Urothelium cell line (cell line): Measurements from ENCODE around the gene LMX1A.
A peak's percentile ranks its signal among the peaks of the same experiment; 100 is the strongest.

Source experiments
- DNase-seq: peaks from one replicate; pipeline ENCODE4 v3.0.0; 2011; ENCODE audit warnings: low spot score, mixed read lengths
- FAIRE-seq: peaks from 2 replicates; lab custom pipeline; 2011; peaks lifted over from hg19 to GRCh38; lab: Jason Lieb, UNC

The LMX1A gene

DNA sequence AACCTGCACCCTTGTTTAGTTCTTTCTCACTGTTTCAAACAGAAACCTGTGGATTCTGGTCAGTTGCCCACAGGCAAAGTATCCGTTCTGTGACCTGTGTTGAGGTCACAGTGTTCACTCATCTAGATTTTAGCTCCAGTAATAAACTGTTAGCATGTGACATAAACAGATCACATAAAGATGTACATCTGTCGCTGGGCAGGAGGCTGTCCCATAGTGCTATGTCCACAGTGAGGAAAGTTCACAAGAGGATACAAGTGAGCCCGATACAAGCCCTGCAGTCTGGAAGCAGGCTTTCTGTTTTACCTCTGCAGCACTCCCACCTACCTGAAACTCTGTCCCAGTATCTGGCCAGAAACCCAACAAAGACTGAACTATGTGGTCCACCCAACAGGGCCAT lies 28.4 kb downstream of the LMX1A start:
- FAIRE-seq = no peak
- no peak for DNase-seq

- FAIRE-seq = no peak
- no peak for DNase-seq
Measured at GRCh38 chr1:165327538-165327937, 29.0 kb downstream of the LMX1A start.

GRCh38 chr1:165325460-165326203 lies 30.9 kb downstream of the LMX1A start:
- no peak for FAIRE-seq
- DNase-seq = no peak

- DNase-seq (no peak), FAIRE-seq (no peak)
Measured at GRCh38 chr1:165324050-165324449, 32.5 kb downstream of the LMX1A start.

GRCh38 chr1:165317612-165318011 lies 38.9 kb downstream of the LMX1A start:
- FAIRE-seq = no peak
- no peak for DNase-seq

DNA sequence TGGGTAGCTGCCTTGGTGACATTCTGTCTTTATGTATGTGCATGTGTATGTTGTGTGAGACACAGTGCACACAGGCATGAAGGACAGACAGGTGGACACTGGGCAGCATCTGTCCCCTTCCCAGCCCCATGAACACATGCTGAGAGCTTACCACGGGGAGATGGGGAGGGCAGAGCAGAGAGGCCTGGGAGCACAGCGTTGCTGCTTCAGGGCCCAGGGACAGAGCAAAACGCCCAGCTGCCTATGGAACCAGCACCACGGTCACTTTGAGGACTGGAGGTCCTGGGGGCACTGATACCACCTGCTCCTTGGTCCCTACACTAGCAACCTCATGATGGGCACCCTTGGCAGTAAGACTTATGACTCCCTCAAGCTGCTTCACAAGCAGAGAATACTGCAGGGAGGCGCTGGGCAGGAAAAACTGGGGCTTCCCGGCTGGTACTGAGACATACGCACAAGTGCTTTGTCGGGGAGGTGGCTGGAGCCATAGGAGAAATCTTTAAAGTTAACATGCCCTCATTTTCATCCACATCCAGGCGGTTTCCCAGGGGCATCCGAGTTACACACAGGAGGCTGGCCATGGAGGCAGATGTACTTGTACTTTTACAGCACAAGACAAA lies 40.3 kb downstream of the LMX1A start:
- FAIRE-seq (no peak), DNase-seq (no peak)

DNA sequence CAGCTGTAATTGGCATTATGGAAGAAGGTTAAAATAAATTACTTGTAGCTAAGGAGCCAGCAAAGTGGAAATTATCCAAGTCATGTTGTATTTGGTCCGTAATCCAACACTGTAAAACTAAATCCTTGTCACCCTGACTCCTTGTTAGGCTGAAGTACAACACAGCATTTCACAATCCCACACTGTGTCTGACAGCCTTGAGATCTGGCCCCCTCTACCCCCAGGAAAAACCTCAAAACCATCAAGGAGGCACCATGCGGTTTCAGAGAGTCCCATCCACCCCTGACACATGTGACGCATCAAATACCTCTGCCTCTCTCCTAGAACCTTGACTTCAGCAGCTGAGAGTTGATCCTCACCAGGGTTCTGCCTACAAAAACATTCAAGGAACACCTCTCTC lies 41.0 kb downstream of the LMX1A start:
- no peak for DNase-seq
- no peak for FAIRE-seq

GRCh38 chr1:165313903-165314302 lies 42.6 kb downstream of the LMX1A start:
- DNase-seq (no peak), FAIRE-seq (no peak)

- FAIRE-seq (no peak), DNase-seq (no peak)
Measured at GRCh38 chr1:165312591-165312990, 43.9 kb downstream of the LMX1A start.

- no peak for FAIRE-seq
- DNase-seq = no peak
Measured at GRCh38 chr1:165306543-165307434, 49.7 kb downstream of the LMX1A start.

DNA sequence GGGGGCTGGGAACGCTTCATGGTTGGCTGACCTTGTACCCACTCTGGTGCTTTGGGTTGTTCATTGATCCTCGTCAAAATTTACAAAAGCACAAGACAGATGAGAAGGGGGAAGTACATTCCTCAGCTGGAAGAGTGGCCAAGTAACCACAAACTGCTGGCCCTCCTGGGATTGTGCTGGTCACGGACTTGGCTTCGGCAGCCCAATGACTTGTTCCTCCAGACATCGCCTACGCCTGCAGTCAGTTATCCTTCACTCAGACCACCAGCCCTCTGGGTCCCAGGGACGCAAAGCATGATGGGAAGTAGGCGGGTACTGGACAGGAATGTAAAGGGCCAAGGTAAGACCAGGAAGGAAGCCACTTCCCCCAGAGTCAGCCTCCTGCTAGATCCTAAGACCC lies 53.1 kb downstream of the LMX1A start:
- DNase-seq (no peak), FAIRE-seq (no peak)

- FAIRE-seq = no peak
Measured at GRCh38 chr1:165300400-165300903, 56.1 kb downstream of the LMX1A start.

DNA sequence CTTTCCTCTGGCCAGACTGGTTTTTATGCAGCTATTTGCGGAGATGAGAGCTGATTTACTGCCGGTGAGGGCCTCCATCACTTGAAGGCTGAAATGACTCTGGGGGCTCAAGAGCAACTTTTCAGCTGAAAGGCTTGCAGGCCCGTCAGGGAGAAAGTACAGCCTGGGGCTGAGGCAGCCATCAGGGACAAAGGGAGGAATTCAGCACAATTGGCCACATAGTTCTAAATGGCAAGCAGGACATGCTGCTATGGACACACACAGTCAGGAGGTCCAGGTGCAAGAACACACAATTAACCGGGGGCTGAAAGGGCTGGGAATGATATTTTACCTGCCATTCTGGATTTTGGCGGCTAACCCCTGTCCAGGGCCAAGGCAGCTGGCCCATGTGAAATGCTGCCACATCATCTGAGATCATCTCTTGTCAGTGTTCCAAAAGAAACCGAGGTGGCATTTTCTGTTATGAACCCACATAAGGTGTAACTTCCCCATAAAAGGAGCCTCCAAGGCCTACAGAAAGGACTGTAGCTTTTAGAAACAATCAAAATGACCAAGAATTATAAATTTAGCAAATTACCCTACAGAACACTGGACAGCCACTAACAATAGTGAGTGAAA lies 58.2 kb downstream of the LMX1A start:
- no peak for DNase-seq
- FAIRE-seq = no peak

More at GRCh38 chr1:165300400-165300903, 56.1 kb downstream of the LMX1A start:
- DNase-seq = no peak

- FAIRE-seq = no peak
- DNase-seq = no peak
Measured at GRCh38 chr1:165296205-165296604, 60.3 kb downstream of the LMX1A start.

GRCh38 chr1:165290148-165290547 lies 66.4 kb downstream of the LMX1A start:
- DNase-seq (no peak), FAIRE-seq (no peak)

DNA sequence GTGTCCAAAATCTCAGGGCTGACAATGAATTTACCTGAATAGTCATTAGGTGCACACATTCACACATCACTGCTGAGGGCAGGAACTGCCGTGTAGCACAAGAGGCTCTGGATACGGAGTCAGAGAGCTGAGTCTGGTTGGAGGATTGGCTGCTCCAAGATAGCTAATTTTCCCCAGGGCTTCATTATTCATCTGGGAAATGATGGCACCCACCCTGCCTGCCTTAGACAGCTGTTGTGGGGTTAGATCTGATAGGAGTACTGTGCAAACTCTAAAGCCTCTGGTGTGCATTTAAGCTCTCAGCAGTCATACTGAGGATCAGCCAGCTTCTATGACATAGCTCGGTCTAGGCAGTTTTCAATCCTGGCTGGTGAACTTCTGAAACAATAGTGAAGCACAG lies 67.0 kb downstream of the LMX1A start:
- FAIRE-seq (no peak), DNase-seq (no peak)

DNA sequence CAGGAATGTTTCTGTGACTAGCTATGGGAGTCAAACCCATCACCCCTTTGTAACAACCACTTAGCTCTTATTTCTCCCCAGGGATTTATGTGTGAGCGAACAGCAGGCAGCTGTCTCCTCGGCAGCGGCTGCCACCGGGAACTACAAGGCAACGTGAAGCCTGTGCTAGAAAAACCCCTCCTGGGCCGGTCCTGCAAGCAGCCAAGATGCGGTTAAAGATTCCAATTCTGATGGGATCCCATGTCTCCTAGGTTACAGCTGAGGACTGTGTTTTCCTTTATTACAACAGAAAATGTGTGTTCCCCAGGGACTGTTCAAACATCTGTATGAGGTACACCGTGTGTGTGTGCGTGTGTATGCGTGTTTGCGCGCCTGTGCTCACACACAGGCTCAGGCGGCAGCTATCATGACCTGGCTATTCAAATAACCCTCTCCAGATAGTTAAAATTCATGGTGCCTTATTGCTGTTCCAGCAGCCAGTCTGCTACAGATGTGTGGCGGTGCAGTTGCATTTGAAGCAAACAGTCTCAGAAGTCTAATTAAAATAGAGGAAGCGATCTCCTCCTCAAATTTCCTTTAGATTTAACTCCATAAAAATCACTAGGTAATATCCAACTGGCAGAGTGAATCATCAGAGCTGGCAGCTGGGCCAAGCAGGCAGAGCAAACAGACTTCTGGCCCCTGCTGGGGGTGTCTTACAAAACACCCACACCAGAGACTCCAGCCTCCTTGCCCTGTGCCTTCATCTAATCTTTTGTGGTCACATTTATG lies 68.0 kb downstream of the LMX1A start:
- DNase-seq (peak; percentile 13), FAIRE-seq (no peak)

DNA sequence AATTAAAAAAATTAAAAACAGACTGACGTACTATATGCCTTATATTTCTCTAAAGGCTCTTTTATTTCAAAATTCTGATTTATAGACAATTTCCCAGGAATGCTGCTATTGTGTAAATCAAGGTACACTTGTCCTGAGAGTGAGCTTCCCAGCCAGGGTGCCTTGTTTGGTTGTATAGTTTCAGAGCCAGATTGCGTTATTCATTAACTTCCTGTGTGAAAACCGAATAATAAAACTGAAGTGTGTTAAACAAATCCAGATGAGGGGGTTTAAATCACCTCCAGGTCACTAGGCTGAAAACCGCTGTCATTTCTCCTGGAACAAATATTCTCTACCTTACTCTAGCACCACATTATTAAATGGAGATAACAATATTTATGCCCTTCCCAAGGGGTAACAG lies 68.7 kb downstream of the LMX1A start:
- FAIRE-seq = no peak

DNA sequence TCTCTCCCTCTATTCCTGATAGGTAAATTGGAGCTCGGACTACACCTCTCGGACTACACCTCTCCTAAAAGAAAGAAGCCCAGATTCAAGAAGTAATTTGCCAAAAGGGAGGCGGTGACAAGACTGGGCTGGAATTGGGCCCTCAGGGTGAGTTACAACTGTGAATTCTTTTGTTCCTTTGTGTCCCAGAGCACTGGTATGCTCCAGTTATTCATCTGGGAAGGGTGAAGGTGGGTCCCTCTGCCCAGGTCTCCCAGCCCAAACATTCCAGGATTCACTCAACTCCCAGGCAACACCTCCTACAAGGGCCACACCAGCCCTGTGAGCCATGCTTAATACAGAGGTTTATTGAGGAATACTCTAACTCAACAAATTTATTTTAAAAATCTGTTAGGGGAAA lies 69.2 kb downstream of the LMX1A start:
- no peak for FAIRE-seq
- no peak for DNase-seq

More for the DNA sequence above, 68.7 kb downstream of the LMX1A start:
- DNase-seq = no peak

- no peak for FAIRE-seq
- DNase-seq = no peak
Measured at GRCh38 chr1:165284454-165284853, 72.1 kb downstream of the LMX1A start.
